Colonic mucosa (tissue), 4 donors: ENCODE results near the gene DHX58. TPM values are rescaled to one million over a fixed set of nuclear protein-coding genes. Genes with fewer than 3 reads are reported as not detected.

Source experiments
- DNase-seq: peaks from one replicate; pipeline ENCODE4 v3.0.0-alpha.2; 2020
- H3K27ac ChIP-seq: fragments of 200-600 bp; one replicate; pipeline ENCODE4 v1.8.0; 2021
- H3K27me3 ChIP-seq: fragments of 200-600 bp; one replicate; pipeline ENCODE4 v1.8.0; 2021
- H3K36me3 ChIP-seq: fragments of 200-600 bp; one replicate; pipeline ENCODE4 v1.8.0; 2021
- H3K4me1 ChIP-seq: fragments of 200-600 bp; one replicate; pipeline ENCODE4 v1.8.0; 2021; ENCODE audit warnings: mild to moderate bottlenecking
- H3K4me3 ChIP-seq: fragments of 200-600 bp; one replicate; pipeline ENCODE4 v1.8.0; 2021
- H3K9ac ChIP-seq, 2 donors: one replicate each; pipeline ENCODE4 v1.7.0; 2013; ENCODE audit warnings: control low read depth in 2 of 2, low read depth in 2 of 2, low read length in 2 of 2
- H3K9me3 ChIP-seq: fragments of 200-600 bp; one replicate; pipeline ENCODE4 v1.8.0; 2021
- intact Hi-C: fragments of 100-400 bp; cut with DNase I; formaldehyde crosslinking; loops from one replicate; pipeline ENCODE4 v1.14.1; 2022
- total RNA-seq, 2 donors: library from RNA; stranded (reverse); fragmentation: NEBNext Ultra II Directional in 1 of 2; extraction: Animal tissue kit (Norgen Biotek cat#: 25700) in 1 of 2; gene quantifications; one replicate each; pipeline ENCODE4 v1.2.1, GENCODE V29; 2021
- TF ChIP-seq, protein P1 (sequence below): fragments of 200-600 bp; IDR thresholded peaks from one replicate; pipeline ENCODE4 v1.8.0; 2022; ENCODE audit warnings: antibody characterized with exemption, mild to moderate bottlenecking
- donor health status: healthy.
- donor health status: DM: no; HTN: no; CAD: no.
- donor health status: DM: no; HTN: no; CAD: no.

Gene DHX58
- total RNA-seq, 2 donors from 2014 or later, result 10.6 to 11.3 TPM

DNA sequence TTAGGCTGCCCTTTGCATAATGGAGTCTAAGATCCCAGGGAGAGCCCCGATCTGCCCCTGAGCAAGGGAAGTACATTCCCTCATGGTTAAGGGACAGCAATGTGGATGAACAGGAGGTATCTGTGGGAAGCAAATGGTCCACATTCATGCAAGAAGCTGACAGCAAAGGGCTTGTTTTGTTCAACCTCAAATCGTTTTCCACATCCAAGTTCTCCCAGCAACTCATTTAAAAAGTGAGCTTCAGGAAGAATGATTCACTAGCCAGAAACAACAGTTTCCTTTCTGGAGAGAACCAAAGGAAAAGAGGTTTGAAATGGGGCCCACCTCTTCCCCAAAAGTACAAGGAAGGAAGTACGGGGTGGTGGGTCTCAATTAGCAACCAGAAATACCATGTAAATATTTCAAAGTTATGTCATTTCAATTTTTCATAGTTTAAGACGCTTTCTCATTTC is 19.5 kb upstream of the DHX58 start:
- Histone ChIP-seq H3K9me3 (no peaks in the 10 kb centered on the region), H3K9ac (peak overlapping the region in 1 of 2 donors; percentile 8), H3K4me1 (peaks cover 38% of the 10 kb centered on the region), H3K4me3 (no peak overlapping the region), H3K27me3 (no peaks in the 10 kb centered on the region), H3K27ac (peak overlapping the region; percentile 78), H3K36me3 (peaks cover 16% of the 10 kb centered on the region)
- TF ChIP-seq, protein P1, sequence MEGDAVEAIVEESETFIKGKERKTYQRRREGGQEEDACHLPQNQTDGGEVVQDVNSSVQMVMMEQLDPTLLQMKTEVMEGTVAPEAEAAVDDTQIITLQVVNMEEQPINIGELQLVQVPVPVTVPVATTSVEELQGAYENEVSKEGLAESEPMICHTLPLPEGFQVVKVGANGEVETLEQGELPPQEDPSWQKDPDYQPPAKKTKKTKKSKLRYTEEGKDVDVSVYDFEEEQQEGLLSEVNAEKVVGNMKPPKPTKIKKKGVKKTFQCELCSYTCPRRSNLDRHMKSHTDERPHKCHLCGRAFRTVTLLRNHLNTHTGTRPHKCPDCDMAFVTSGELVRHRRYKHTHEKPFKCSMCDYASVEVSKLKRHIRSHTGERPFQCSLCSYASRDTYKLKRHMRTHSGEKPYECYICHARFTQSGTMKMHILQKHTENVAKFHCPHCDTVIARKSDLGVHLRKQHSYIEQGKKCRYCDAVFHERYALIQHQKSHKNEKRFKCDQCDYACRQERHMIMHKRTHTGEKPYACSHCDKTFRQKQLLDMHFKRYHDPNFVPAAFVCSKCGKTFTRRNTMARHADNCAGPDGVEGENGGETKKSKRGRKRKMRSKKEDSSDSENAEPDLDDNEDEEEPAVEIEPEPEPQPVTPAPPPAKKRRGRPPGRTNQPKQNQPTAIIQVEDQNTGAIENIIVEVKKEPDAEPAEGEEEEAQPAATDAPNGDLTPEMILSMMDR, result no peak
- intact Hi-C loops, result no loop called here
- DNase-seq, result no peak

DNA sequence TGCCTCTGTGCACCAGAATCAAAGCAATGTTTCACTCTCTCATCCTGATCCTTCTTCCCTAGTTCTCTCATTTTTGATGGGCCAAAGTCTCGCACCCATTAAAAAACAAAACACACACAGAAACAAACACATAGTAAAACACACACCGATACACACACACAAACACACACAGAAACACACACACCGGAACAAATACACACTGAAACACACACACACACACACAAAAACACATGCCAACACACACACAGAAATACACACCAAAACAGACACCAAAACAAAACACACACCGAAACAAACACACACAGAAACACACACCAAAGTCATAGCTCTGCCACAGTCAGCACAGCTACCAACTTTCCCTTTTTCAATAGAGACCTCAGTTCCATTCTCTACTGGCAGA is 18.7 kb upstream of the DHX58 start:
- TF ChIP-seq, protein P1, result no peak
- no peak for DNase-seq
- Histone ChIP-seq H3K4me3 (no peak overlapping the region), H3K9me3 (no peaks in the 10 kb centered on the region), H3K36me3 (peaks cover 16% of the 10 kb centered on the region), H3K27ac (no peak overlapping the region), H3K4me1 (peaks cover 33% of the 10 kb centered on the region), H3K27me3 (no peaks in the 10 kb centered on the region), H3K9ac (peak overlapping the region in 1 of 2 donors; percentile 8)
- intact Hi-C loops, result no loop called here

DNA sequence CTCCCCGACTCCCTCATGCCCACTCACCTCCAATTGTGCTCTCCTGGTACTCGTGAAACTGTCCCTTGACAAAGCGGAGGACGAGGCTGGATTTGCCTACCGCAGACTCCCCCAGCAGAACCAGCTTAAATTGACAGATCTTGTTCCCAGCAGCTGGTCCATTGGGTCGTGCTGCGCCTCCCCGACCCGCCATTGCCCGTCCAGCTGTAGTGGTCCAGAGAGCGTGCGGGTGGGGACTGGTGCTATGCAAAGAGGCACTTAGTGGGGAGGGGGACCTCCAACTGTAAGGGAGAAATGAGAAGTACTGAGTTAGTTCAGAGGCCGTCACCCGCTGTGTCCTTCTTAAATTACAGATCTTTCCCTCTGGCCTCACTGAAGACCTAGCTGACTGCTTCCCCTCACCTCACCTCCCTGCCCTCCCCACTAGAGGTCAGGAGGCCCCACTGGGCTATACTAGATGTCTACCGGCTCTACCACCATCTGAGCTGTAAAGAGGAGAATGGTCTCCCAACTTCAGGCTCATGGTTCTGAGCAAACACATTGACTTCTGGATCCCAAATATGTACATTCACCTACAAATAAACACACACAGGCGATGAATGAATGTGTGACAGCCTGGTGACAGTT is 17.9 kb upstream of the DHX58 start:
- H3K36me3 ChIP-seq, result peaks cover 16% of the 10 kb centered on the region

DNA sequence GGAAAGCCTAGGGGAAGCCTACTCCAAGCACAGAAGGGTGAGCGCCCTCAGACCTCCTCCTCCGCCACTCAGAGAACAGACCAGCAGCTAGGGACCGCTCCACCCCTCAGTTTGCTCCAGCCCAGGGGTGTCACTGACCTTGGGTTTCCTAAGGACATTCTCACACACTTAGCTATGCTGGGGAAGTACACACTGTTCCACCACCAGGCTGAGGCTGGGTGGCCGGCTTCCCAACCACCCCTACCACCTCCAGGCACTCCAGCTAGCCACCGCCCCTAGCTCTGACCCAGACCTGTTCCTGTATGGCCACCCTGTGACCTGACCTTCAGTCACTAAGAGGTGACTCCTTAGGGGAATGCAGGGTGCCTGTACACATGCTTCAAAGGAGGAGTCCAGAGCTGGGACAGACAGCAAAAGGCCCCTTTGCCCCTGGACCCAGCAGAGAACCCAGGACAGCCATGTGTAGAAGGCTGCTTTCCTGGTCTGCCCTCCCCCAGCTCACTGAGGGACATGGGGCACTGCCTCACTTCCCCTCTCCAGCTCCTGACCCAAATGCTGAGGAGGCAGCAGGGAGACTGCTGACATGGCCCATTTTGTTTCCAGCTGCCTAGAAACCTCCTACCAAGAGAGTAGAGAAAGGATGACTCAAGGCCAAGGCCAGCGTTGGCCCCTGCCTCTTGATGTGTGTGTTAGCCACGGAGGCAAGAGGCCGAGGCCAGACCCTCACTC is 16.8 kb upstream of the DHX58 start:
- TF ChIP-seq, protein P1, result no peak
- Histone ChIP-seq H3K36me3 (peaks cover 16% of the 10 kb centered on the region), H3K4me3 (no peak overlapping the region), H3K27ac (no peak overlapping the region), H3K9ac (no peak overlapping the region), H3K4me1 (peaks cover 22% of the 10 kb centered on the region), H3K9me3 (no peaks in the 10 kb centered on the region), H3K27me3 (no peaks in the 10 kb centered on the region)
- intact Hi-C loops, result no loop called here
- DNase-seq, result no peak

More for the DNA sequence above, 17.9 kb upstream of the DHX58 start:
- intact Hi-C loops, result no loop called here
- Histone ChIP-seq H3K27ac (no peak overlapping the region), H3K4me1 (peaks cover 31% of the 10 kb centered on the region), H3K9me3 (no peaks in the 10 kb centered on the region), H3K27me3 (no peaks in the 10 kb centered on the region), H3K9ac (peak overlapping the region in 1 of 2 donors; percentile 56), H3K4me3 (no peak overlapping the region)
- TF ChIP-seq, protein P1, result no peak
- no peak for DNase-seq

DNA sequence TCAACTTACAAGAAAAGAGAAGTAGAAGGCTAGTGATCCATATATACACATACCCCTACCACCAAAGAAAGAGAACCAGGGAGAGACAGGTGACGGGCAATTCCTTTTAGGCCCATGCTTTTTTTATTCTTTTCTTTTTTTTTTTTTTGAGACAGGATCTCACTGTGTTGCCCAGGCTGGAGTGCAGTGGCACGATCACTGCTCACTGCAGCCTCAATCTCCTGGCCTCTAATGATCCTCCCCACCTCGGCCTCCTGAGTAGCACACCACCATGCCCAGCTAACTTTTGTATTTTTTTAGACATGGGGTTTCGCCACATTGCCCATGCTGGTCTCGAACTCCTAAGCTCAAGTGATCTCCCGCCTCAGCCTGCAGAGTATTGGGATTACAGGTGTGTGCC is 14.9 kb upstream of the DHX58 start:
- H3K27me3 ChIP-seq, result no peaks in the 10 kb centered on the region
- peaks cover 16% of the 10 kb centered on the region for H3K36me3 ChIP-seq
- no peak overlapping the region for H3K27ac ChIP-seq
- no peak overlapping the region for H3K9ac ChIP-seq
- H3K9me3 ChIP-seq, result no peaks in the 10 kb centered on the region
- DNase-seq, result no peak
- H3K4me3 ChIP-seq, result no peak overlapping the region
- TF ChIP-seq, protein P1, result no peak
- intact Hi-C loops, result no loop called here
- peaks cover 9% of the 10 kb centered on the region for H3K4me1 ChIP-seq
